Amniotic epithelial cell (primary cell): ENCODE data around the gene ZNF423.

ENCODE experiments used
- DNase-seq: peaks from one replicate; pipeline ENCODE4 v3.0.0-alpha.2; 2010; ENCODE audit warnings: low read depth

Gene ZNF423

GRCh38 chr16:49824593-49824992 is 31.3 kb downstream of the ZNF423 start:
- DNase-seq, result no peak

GRCh38 chr16:49822649-49823370 is 33.1 kb downstream of the ZNF423 start:
- DNase-seq, result no peak

DNA sequence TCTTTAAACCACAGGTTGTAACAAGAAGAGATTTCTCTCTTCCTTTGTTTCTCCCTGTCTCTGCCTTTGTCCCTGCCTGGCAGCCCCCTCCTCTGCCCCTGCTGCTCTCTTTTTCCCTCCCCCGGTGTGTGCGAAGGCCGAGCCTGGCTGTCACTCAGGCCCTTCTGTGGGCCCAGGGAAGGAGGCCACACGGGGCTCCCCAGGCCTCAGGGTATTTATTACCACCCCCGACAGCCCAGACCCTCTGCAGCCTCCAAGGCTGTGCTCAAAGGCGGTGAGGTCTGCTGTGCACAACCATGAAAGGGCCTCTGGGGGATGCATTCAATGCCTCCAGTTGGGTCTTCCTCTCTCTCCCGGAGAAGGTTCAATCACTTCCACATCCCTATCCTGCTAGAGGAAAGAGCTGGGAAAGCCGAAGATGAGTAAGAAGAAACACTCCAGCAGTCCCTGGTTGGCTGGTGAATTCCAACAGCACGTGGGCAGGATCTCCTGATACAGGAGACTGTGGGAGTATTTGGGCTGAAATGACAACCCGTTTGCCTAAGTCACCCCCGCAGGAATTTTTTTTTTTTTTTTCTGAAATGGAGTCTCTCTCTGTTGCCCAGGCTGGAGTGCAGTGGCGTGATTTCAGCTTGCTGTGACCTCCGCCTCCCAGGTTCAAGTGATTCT is 34.2 kb downstream of the ZNF423 start:
- no peak for DNase-seq

- DNase-seq, result no peak
Measured at GRCh38 chr16:49821156-49821555, 34.8 kb downstream of the ZNF423 start.

DNA sequence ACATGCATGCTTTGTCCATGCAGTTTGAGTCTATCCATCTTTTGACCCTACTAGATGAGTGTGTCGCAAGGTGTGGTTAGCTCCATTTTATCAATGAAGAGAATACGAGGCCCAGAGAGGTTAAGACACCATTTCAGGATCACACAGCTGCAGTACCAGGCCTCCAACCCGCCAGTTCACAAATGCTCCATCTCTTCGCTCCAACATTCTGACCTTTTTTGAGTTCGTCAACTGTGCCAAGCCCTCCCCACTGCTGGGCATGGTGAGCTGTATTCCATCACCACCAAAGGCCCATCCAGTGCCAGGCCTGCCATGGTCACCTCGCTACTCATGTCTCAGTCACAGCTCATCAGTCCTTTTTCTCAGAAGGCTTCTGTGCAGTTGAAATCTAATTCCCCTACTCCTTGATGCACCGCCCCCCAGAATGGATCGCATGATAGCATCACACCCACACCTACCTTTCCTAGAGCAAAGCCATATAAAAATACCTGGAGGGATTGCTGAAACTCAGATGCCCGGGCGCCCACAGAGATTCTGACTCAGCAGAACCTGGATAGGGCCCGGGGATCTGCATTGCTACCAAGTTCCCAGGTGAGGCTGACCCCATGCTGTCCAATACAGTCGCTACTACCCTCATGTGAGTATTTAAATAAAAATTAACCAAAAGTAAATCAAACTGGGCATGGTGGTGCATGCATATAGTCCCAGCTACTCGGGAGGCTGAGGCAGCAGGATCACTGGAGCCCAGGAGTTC is 38.0 kb downstream of the ZNF423 start:
- DNase-seq, result no peak

DNA sequence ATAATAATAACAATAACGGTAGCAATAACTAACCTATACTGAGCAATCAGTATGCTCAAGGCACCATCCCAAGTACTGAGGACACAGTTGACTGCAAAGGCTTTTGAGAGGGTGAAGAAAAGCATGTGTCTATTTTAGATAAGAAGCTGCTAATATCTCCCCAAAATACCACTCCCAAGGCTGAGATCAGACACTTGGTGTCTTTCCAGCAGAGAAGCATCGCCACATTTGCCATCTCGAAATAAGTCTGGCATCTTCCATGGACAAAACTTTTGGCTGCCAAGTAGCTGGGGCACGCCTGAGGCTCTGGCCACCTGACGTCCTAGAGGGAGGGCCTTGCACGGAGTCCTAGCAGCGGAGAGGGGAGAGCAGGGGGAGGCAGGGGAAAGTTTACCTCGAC is 39.0 kb downstream of the ZNF423 start:
- DNase-seq, result no peak

GRCh38 chr16:49811644-49812334 is 44.1 kb downstream of the ZNF423 start:
- DNase-seq, result no peak

- DNase-seq, result no peak
Measured at GRCh38 chr16:49810831-49811230, 45.1 kb downstream of the ZNF423 start.

GRCh38 chr16:49809561-49809960 is 46.4 kb downstream of the ZNF423 start:
- DNase-seq, result no peak

DNA sequence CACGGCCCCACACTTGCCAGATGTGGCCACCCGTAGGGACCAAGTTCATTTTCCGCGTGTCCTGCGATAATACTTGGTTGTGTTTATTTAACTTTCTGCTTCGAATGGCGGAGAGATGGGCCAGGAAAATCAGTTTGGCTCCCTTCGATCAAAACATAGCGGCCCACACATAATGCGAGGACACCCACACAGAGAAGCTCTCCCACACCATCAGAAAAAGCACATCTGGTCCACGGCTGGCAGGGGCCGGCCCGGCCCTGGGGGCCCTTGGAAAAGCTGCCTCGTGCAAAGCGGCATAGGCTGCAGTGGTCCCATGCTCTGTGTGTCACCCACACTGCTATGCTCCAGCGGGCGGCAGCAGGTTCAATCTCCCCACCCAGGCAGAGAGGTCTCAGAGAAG is 46.9 kb downstream of the ZNF423 start:
- DNase-seq, result no peak

- DNase-seq, result peak; percentile 44
Measured at GRCh38 chr16:49806446-49806845, 49.5 kb downstream of the ZNF423 start.

DNA sequence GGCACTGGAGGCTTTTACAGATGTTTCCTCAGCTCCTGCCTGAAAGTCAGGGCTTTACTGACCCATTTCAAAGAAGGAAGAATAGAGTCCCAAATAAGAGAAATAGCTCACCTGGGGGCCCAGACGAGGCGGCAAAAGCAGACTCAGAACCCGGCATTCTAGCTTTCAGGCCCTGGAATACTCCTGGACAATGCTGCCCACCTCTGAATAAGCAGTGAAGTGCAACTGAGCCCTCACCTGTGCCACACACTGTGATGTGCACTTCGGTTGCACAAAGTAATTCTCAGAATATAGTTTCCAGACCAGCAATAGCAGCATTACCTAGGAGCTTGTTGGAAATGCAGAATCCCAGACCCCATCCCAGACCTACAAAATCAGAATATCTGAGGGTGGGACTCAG is 54.6 kb downstream of the ZNF423 start:
- DNase-seq, result no peak

DNA sequence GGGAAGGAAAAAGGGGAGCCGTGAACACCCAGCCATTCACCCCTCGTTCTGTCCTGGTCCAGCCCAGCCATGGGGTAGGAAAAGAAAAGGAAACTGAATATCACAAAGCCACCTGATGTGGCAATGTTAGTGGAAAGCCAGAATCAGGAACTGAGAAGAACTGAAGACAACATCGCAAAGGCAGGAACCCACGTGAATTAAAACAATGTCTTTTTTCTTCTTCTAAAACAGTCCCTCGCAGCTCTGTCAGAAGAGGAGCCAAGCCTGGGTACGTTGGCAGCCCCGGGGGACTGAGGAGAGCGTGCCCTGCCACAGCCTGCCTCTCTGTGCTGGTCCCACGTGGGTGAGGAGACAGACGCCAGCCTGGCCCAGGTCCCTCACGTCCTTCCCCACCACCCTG is 55.0 kb downstream of the ZNF423 start:
- no peak for DNase-seq

DNA sequence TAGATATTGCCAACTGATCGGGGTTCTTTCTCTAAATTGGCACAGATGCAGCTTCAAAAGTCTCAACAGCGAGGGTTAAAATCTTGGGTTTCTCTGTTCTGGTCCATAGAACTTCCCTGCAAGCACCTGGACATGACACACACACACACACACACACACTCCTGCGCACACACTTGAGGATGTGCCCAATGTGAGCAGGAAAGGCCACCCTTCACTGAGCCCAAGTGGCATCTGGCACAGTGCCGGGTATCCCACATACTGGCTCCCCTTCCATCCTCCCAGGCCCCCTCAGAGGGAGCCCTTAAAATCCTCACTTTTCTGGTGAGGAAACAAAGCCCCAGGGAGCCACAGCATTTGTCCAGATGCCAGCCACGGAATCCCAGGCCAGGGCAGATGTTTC is 55.5 kb downstream of the ZNF423 start:
- DNase-seq, result no peak

DNA sequence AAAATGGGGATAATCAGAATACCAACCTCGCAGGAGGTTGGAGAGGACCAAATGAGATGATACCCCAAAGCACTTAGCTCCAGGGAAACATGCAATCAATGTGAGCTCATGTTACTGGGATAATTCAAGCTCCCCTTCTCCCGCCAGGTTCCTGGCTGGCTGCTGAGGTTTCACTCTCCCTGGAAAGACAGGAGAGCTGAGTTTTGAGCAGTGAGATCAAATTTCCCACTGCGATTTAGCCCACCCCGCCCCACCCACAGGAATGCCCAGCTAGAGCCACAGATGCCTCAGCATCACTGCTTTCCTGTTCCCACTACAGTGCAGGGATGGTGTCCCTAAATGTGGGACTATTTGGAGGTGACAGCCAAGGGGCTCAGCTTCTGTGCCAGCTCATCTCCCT is 56.7 kb downstream of the ZNF423 start:
- DNase-seq, result no peak

DNA sequence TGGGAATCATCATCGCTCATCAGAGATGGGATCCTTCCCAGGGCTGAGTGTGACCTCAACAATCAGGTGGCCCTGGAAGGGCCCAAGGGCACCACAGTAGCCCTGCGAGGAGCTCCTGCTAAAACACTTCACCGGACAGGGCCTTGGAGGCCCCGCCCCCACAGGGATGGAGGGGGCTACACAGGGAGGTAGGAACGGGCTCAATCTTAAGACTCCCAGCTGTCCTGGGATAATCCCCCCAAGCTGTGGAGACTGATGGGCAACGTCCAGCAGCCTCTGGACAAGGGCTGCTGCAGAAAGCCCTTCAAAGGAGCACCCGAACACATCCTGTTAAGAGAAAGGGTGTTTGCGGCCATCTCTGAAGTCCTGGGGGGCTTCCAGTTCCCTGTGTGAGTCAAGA is 60.4 kb downstream of the ZNF423 start:
- no peak for DNase-seq

DNA sequence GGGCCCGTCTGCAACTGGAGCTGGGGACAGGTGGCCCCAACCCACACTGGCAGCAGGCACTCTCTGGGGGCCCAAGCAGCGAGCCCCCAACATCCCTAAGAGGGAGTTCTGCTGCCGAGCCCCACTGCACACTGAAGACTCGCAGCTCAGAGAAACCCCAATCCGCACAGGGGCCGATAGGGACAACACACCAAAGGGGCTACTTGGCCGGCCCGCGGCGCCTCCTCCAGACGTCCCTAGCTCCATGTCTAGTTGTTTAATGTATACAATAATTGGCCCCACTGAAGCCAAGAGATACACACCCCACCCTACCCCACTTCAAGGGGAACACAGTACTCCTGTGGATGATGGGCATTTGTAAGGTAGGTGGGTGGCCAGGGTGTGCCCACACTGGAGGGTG is 62.7 kb downstream of the ZNF423 start:
- DNase-seq, result no peak

GRCh38 chr16:49789616-49790015 is 66.3 kb downstream of the ZNF423 start:
- no peak for DNase-seq

- DNase-seq, result no peak
Measured at GRCh38 chr16:49788986-49789385, 66.9 kb downstream of the ZNF423 start.

DNA sequence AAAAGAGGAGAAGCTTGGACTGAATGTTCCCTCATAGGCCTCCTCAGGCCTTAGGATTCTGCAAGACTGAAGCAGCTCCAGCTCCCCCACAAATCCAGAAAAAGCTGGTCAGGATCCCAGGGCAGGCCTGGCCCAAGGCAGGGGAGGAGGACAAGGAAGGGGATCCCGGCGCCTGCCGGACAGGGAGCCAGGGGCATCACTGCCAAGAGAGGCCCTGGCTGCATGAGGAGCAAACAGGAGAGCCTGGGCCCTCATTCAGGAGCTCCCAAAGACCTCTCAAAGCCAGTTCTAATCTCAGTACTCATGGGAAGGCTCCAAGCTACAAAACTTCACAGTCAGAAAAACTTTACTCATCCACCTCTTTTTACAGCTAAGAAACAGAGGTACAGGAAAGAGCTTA is 67.3 kb downstream of the ZNF423 start:
- DNase-seq, result no peak

- no peak for DNase-seq
Measured at GRCh38 chr16:49786926-49787557, 68.9 kb downstream of the ZNF423 start.

DNA sequence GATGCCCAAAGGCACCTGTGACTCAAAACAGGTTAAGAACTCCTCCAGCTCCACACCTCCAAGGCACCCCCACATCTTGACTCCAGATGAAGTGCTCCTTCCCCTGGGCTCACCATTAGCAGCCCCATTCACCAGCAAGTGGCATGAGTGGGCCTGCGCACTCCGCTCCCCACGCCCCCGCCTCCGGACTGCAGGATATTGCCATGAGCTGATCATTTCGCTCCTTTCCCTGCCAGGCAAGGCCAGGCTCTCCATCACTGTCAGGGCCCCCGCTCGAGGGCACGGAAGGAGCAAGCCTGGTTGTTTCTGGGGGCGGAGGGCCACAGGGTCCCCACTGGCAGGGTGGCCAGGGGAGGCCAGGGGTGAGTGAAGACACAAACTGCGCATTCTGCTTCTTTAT is 69.9 kb downstream of the ZNF423 start:
- DNase-seq, result no peak
